Keratinocyte (primary cell): Measurements from ENCODE around the gene SOX5. TPM values are rescaled to one million over a fixed set of nuclear protein-coding genes. Genes with fewer than 3 reads are reported as not detected.

Experiments
- DNase-seq: peaks from one replicate; pipeline ENCODE4 v3.0.0-alpha.2; 2011; ENCODE audit warnings: low read depth, missing footprints, low spot score
- FAIRE-seq: peaks from 2 replicates; lab custom pipeline; 2011; peaks lifted over from hg19 to GRCh38; lab: Jason Lieb, UNC
- H2AFZ ChIP-seq: 2 replicates; pipeline ENCODE4 v1.6.0; 2012; ENCODE audit warnings: low read length, control low read depth, inconsistent platforms; ENCODE audit not compliant: control insufficient read depth
- H3K27ac ChIP-seq: 2 replicates; pipeline ENCODE4 v1.5.1; 2011; ENCODE audit warnings: low read length; ENCODE audit not compliant: control insufficient read depth, insufficient read depth
- H3K27me3 ChIP-seq: 3 replicates; pipeline ENCODE4 v1.6.0; 2011; ENCODE audit warnings: low read length; ENCODE audit not compliant: control insufficient read depth, insufficient read depth; ENCODE audit errors: extremely low read depth
- H3K36me3 ChIP-seq, 2 experiments: 2 replicates in 1 of 2; 3 replicates in 1 of 2; pipeline ENCODE4 v1.5.1; 2011; ENCODE audit warnings: low read length in 2 of 2, mild to moderate bottlenecking in 1 of 2; ENCODE audit not compliant: control insufficient read depth in 2 of 2, insufficient read depth in 2 of 2; ENCODE audit errors: extremely low read depth in 1 of 2
- H3K4me1 ChIP-seq: 3 replicates; pipeline ENCODE4 v1.5.1; 2011; ENCODE audit warnings: low read length; ENCODE audit not compliant: control insufficient read depth, insufficient read depth; ENCODE audit errors: extremely low read depth
- H3K4me2 ChIP-seq: 3 replicates; pipeline ENCODE4 v1.6.0; 2011; ENCODE audit warnings: low read depth, low read length; ENCODE audit not compliant: control insufficient read depth, insufficient read depth; ENCODE audit errors: extremely low read depth
- H3K4me3 ChIP-seq, 3 experiments: fragments of 200-600 bp in 1 of 3; sonication (generic) in 1 of 3; 2 replicates in 2 of 3; 3 replicates in 1 of 3; pipeline ENCODE4 v1.5.1; 2011 to 2016; ENCODE audit warnings: low read length in 3 of 3, mild to moderate bottlenecking in 3 of 3, control low read depth in 2 of 3, inconsistent platforms in 1 of 3, low read depth in 1 of 3, mixed read lengths in 1 of 3, mixed run types in 1 of 3, moderate library complexity in 1 of 3; ENCODE audit not compliant: control insufficient read depth in 2 of 3, insufficient read depth in 2 of 3; ENCODE audit errors: extremely low read depth in 1 of 3
- H3K79me2 ChIP-seq: 2 replicates; pipeline ENCODE4 v1.6.0; 2012; ENCODE audit warnings: low read length; ENCODE audit not compliant: control insufficient read depth, insufficient read depth
- H3K9ac ChIP-seq: 3 replicates; pipeline ENCODE4 v1.6.0; 2011; ENCODE audit warnings: low read length; ENCODE audit not compliant: control insufficient read depth, insufficient read depth; ENCODE audit errors: extremely low read depth
- H3K9me1 ChIP-seq: 3 replicates; pipeline ENCODE4 v1.6.0; 2011; ENCODE audit warnings: low read length; ENCODE audit not compliant: control insufficient read depth, insufficient read depth; ENCODE audit errors: extremely low read depth
- H3K9me3 ChIP-seq: 2 replicates; pipeline ENCODE4 v1.5.1; 2012; ENCODE audit warnings: low read depth, low read length; ENCODE audit not compliant: control insufficient read depth
- H4K20me1 ChIP-seq: 3 replicates; pipeline ENCODE4 v1.6.0; 2011; ENCODE audit warnings: low read length; ENCODE audit not compliant: control insufficient read depth, insufficient read depth; ENCODE audit errors: extremely low read depth
- CTCF ChIP-seq, 3 experiments: IDR thresholded peaks in 1 of 3; conservative IDR thresholded peaks in 1 of 3; optimal IDR thresholded peaks in 1 of 3; 2 replicates in 2 of 3; 3 replicates in 1 of 3; pipeline versions ENCODE3 to v1.5.1; 2011; ENCODE audit warnings: low read length in 3 of 3, mild to moderate bottlenecking in 3 of 3, moderate library complexity in 2 of 3, control low read depth in 1 of 3, inconsistent platforms in 1 of 3; ENCODE audit not compliant: insufficient read depth in 2 of 3; ENCODE audit errors: extremely low read depth in 1 of 3
- EZH2 ChIP-seq: IDR thresholded peaks from one replicate; pipeline ENCODE4 v1.6.1; 2012; ENCODE audit warnings: inconsistent platforms, mild to moderate bottlenecking, low read length, moderate library complexity
- dilution Hi-C: fragments of 300-500 bp; cut with MboI; formaldehyde crosslinking; loops from one replicate; pipeline ENCODE4 v1.7.0; 2020; ENCODE audit warnings: low sequenced_read_pairs; ENCODE audit not compliant: extremely low pct_ligation_motif_present
- polyA plus RNA-seq, 5 experiments: library from polyadenylated mRNA; depleted of rRNA in 3 of 5; stranded (reverse) in 3 of 5; stranded (forward) in 1 of 5; unstranded in 1 of 5; fragments of >200 nt; gene quantifications; 1 replicate in 1 of 5; 2 replicates in 3 of 5; 3 replicates in 1 of 5; pipeline versions ENCODE4 v1.2.1 to v1.2.3, GENCODE V29; 2011 to 2012; ENCODE audit warnings: missing spikeins in 2 of 5, low read depth in 1 of 5, low replicate concordance in 1 of 5

The SOX5 gene
- polyA plus RNA-seq, 1 donor (not counting 4 experiments of a cell fraction or from before 2014, with no cell fraction given) = not detected

- Histone ChIP-seq H3K9me3 (no peaks in the 10 kb centered on the region), H3K9me1 (no peaks in the 10 kb centered on the region), H3K36me3 (no peaks in the 10 kb centered on the region), H3K27me3 (no peaks in the 10 kb centered on the region), H3K79me2 (no peaks in the 10 kb centered on the region), H3K4me1 (no peaks in the 10 kb centered on the region), H3K4me2 (no peak overlapping the region), H3K9ac (no peak overlapping the region), H3K4me3 (no peak overlapping the region), H2AFZ (no peak overlapping the region), H3K27ac (no peak overlapping the region), H4K20me1 (no peaks in the 10 kb centered on the region)
- dilution Hi-C loops = no loop called here
- FAIRE-seq (no peak), DNase-seq (no peak)
- TF ChIP-seq CTCF (optimal IDR thresholded peaks at IDR 0.05 in 1 of 3, IDR thresholded peaks at IDR 0.05 in 1 of 3, conservative IDR thresholded peaks at IDR 0.05 in 1 of 3; ENCODE audit: extremely low read depth in 1 of 3, insufficient read depth in 2 of 3, low read length in 3 of 3) = no peak
- no peak for TF ChIP-seq EZH2
These were observed 363.7 kb downstream of the SOX5 start for GRCh38 chr12:23585782-23586163.

GRCh38 chr12:23585156-23585781, 364.2 kb downstream of the SOX5 start:
- DNase-seq (no peak), FAIRE-seq (no peak)
- no peak overlapping the region for H3K9ac ChIP-seq
- no peak overlapping the region for H3K4me2 ChIP-seq
- H3K27ac ChIP-seq = no peak overlapping the region
- TF ChIP-seq CTCF (optimal IDR thresholded peaks at IDR 0.05 in 1 of 3, IDR thresholded peaks at IDR 0.05 in 1 of 3, conservative IDR thresholded peaks at IDR 0.05 in 1 of 3; ENCODE audit: extremely low read depth in 1 of 3, insufficient read depth in 2 of 3, low read length in 3 of 3) = no peak
- TF ChIP-seq EZH2 = no peak
- H3K9me1 ChIP-seq = no peaks in the 10 kb centered on the region
- H3K9me3 ChIP-seq = no peaks in the 10 kb centered on the region
- H3K4me1 ChIP-seq = no peaks in the 10 kb centered on the region
- no peaks in the 10 kb centered on the region for H4K20me1 ChIP-seq
- H3K27me3 ChIP-seq = no peaks in the 10 kb centered on the region
- H2AFZ ChIP-seq = no peak overlapping the region
- no peaks in the 10 kb centered on the region for H3K36me3 ChIP-seq
- no peak overlapping the region for H3K4me3 ChIP-seq
- dilution Hi-C loops = no loop called here
- H3K79me2 ChIP-seq = no peaks in the 10 kb centered on the region
